Common myeloid progenitor, CD34-positive (primary cell): ENCODE results near the gene TLR8.

Experiments
- CTCF ChIA-PET: fragments of 350-600 bp; sonication (Branson Sonifier 250); formaldehyde crosslinking; loops from one replicate; lab custom pipeline; 2021; ENCODE audit warnings: antibody characterized with exemption; lab: Charles Lee
- POLR2A ChIA-PET: fragments of 350-600 bp; sonication (Branson Sonifier 250); formaldehyde crosslinking; loops from one replicate; lab custom pipeline; 2021; ENCODE audit warnings: antibody characterized with exemption; lab: Charles Lee
- DNase-seq, 3 donors: peaks; one replicate each; pipeline versions ENCODE4 v3.0.0 to v3.0.0-alpha.2; 2013
- H3K27ac ChIP-seq, 2 experiments: 1 replicate in 1 of 2; 2 replicates in 1 of 2; pipeline ENCODE4 v1.7.0; 2013; ENCODE audit warnings: inconsistent platforms in 2 of 2, low read length in 2 of 2, mild to moderate bottlenecking in 2 of 2, low read depth in 1 of 2, moderate library complexity in 1 of 2; ENCODE audit not compliant: severe bottlenecking in 2 of 2, insufficient read depth in 1 of 2, poor library complexity in 1 of 2
- H3K27me3 ChIP-seq, 5 experiments: replicated peaks in 2 of 5; 1 replicate in 3 of 5; 2 replicates in 2 of 5; pipeline versions ENCODE4 v1.6.1 to v1.7.0; 2013; ENCODE audit warnings: low read length in 4 of 5, mild to moderate bottlenecking in 2 of 5, moderate library complexity in 2 of 5, inconsistent platforms in 1 of 5; ENCODE audit not compliant: insufficient read depth in 5 of 5, control insufficient read depth in 4 of 5
- H3K36me3 ChIP-seq, 4 experiments: 1 replicate in 2 of 4; 2 replicates in 2 of 4; pipeline versions ENCODE4 v1.6.1 to v1.7.0; 2013; ENCODE audit warnings: low read length in 3 of 4, control low read depth in 1 of 4, mild to moderate bottlenecking in 1 of 4; ENCODE audit not compliant: control insufficient read depth in 4 of 4, insufficient read depth in 4 of 4
- H3K4me1 ChIP-seq, 4 experiments: 1 replicate in 3 of 4; 2 replicates in 1 of 4; pipeline versions ENCODE4 v1.6.1 to v1.7.1; 2013; ENCODE audit warnings: low read length in 3 of 4, mild to moderate bottlenecking in 3 of 4, control low read depth in 1 of 4, inconsistent platforms in 1 of 4, moderate library complexity in 1 of 4; ENCODE audit not compliant: control insufficient read depth in 4 of 4, insufficient read depth in 4 of 4; ENCODE audit errors: control extremely low read depth in 1 of 4
- H3K4me3 ChIP-seq, 7 experiments: 1 replicate in 4 of 7; 2 replicates in 3 of 7; pipeline versions ENCODE4 v1.5.1 to v1.7.0; 2013; ENCODE audit warnings: mild to moderate bottlenecking in 7 of 7, low read length in 6 of 7, moderate library complexity in 6 of 7, inconsistent platforms in 2 of 7, low read depth in 2 of 7, control low read depth in 1 of 7; ENCODE audit not compliant: insufficient read depth in 4 of 7, control insufficient read depth in 1 of 7; ENCODE audit errors: extremely low read depth in 1 of 7
- H3K9me3 ChIP-seq, 5 experiments: 1 replicate in 4 of 5; 2 replicates in 1 of 5; pipeline versions ENCODE4 v1.6.1 to v1.7.1; 2013; ENCODE audit warnings: low read length in 4 of 5, mild to moderate bottlenecking in 2 of 5, inconsistent platforms in 1 of 5, low read depth in 1 of 5, moderate library complexity in 1 of 5; ENCODE audit not compliant: control insufficient read depth in 4 of 5, insufficient read depth in 2 of 5; ENCODE audit errors: control extremely low read depth in 1 of 5
- WGBS: methylation state at CpG from one replicate; pipeline ENCODE4 v1.1.5; 2013; ENCODE audit not compliant: insufficient coverage; 5-methylcytosine and 5-hydroxymethylcytosine counted together

Gene TLR8

DNA sequence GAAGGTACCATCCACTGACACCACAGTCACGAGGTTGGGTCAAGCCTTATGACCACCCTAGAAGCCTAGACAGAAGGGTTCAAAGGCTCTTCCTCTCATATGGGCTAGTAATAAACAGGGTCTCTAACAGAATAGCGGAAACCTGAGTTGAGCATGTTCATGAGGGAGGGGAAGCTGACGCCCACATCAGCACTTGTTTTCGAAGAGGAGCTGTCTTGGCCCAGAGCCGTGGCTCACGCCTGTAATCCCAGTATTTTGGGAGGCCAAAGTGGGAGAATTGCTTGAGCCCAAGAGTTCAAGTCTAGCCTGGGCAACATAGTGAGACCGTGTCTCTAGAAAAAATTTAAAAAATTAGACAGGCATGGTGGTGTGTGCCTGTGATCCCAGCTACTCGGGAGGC is 47.0 kb downstream of the TLR8 start:
- H3K4me3 ChIP-seq = no peak overlapping the region
- no peak overlapping the region for H3K27ac ChIP-seq
- H3K27me3 ChIP-seq = peaks cover 0 to 6% (median 0%) of the 10 kb centered on the region in 5 experiments
- peaks cover 24 to 76% (median 60%) of the 10 kb centered on the region in 4 experiments for H3K4me1 ChIP-seq
- no peaks in the 10 kb centered on the region for H3K36me3 ChIP-seq
- ChIA-PET POLR2A (no interaction called here), CTCF (no interaction called here)
- DNase-seq = no peak
- H3K9me3 ChIP-seq = no peaks in the 10 kb centered on the region
- WGBS = 88% methylated on average over 8 of the region's 8 CpGs

GRCh38 chrX:12954376-12954775 is 48.0 kb downstream of the TLR8 start:
- H3K27ac ChIP-seq = no peak overlapping the region
- CTCF ChIA-PET = interaction anchor here (1.3 to 4.3 kb wide), 2 partner anchors 17 to 24 kb away, joined by 4 to 50 read pairs; partner anchors contain the start of gene TMSB4X
- POLR2A ChIA-PET = no interaction called here
- H3K27me3 ChIP-seq = peaks cover 0 to 1% (median 0%) of the 10 kb centered on the region in 5 experiments
- whole genome bisulfite sequencing = 90% methylated on average over 4 of the region's 9 CpGs
- H3K9me3 ChIP-seq = no peaks in the 10 kb centered on the region
- DNase-seq = no peak
- peak overlapping the region in 1 of 7 experiments; percentile 30 for H3K4me3 ChIP-seq
- no peaks in the 10 kb centered on the region for H3K36me3 ChIP-seq
- H3K4me1 ChIP-seq = peaks cover 23 to 79% (median 63%) of the 10 kb centered on the region in 4 experiments

GRCh38 chrX:12954981-12955380 is 48.6 kb downstream of the TLR8 start:
- H3K9me3 ChIP-seq = no peaks in the 10 kb centered on the region
- WGBS = 55% methylated on average over 4 of the region's 4 CpGs
- H3K27ac ChIP-seq = peak overlapping the region in 1 of 2 experiments; percentile 87
- peaks cover 21 to 75% (median 62%) of the 10 kb centered on the region in 4 experiments for H3K4me1 ChIP-seq
- peak overlapping the region in 1 of 7 experiments; percentile 30 for H3K4me3 ChIP-seq
- POLR2A ChIA-PET = interaction anchor here (4.1 kb wide), 1 partner anchor 20 kb away, joined by 31 read pairs; the partner anchor contains the start of gene TMSB4X
- H3K36me3 ChIP-seq = no peaks in the 10 kb centered on the region
- DNase-seq = peak in 2 of 3 donors; percentile 36 to 51
- CTCF ChIA-PET = interaction anchor here (1.3 to 4.5 kb wide), 3 partner anchors 8 to 23 kb away, joined by 4 to 50 read pairs (median 16); partner anchors contain the start of gene TMSB4X
- no peaks in the 10 kb centered on the region for H3K27me3 ChIP-seq

DNA sequence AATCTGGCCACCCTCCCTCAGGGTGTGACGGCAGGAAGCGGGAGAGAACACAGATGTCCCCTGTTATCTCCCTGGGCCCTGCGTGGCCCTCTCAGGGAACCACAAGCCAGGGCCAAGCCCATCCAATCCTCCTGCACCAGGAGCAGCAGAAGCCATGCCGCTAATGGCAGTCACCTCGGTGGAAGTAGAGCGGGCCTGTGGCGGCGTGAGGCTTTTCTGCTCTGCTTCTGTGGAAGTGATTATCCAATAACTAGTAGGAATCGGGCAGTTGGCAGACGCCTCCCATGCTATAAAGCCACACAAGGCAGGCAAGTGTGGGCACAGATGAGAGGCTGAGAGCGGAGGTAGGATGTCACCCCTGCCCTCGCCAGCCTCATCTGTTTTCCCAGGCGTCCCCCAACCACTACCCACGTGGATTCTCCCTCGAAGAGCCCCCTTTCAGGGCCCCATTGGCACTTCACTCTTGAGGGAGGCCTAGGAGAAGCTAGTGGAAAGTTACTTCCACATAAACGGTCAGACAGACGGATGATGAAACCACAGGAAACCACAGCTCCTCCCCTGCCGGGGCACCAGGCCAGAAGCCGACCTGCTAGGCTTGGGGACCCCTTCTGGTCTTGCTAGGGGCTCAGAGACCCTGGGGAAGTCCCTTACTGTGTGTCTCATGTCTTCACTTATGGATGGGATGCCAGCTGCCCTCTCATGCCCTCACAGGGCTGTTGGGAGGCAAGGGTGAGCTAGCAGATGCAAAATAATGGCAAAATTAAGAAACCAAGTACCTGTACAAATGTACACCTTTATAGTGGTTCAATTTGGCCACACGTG is 49.7 kb downstream of the TLR8 start:
- H3K27ac ChIP-seq = peak overlapping the region; percentile 51 to 87
- peak; percentile 82 to 97 (median 96) for DNase-seq
- H3K4me3 ChIP-seq = peak overlapping the region in 6 of 7 experiments; percentile 21 to 59 (median 49)
- H3K36me3 ChIP-seq = no peaks in the 10 kb centered on the region
- peaks cover 25 to 72% (median 58%) of the 10 kb centered on the region in 4 experiments for H3K4me1 ChIP-seq
- no peaks in the 10 kb centered on the region for H3K27me3 ChIP-seq
- H3K9me3 ChIP-seq = no peaks in the 10 kb centered on the region
- CTCF ChIA-PET = interaction anchor here (1.1 to 4.5 kb wide), 4 partner anchors 9 to 22 kb away, joined by 3 to 50 read pairs (median 10); partner anchors contain the start of gene TMSB4X
- POLR2A ChIA-PET = interaction anchor here (0.5 to 4.1 kb wide), 5 partner anchors 9 to 299 kb away, joined by 3 to 31 read pairs (median 4); partner anchors contain the start of gene TMSB4X
- 26% methylated on average over 14 of the region's 20 CpGs for WGBS

DNA sequence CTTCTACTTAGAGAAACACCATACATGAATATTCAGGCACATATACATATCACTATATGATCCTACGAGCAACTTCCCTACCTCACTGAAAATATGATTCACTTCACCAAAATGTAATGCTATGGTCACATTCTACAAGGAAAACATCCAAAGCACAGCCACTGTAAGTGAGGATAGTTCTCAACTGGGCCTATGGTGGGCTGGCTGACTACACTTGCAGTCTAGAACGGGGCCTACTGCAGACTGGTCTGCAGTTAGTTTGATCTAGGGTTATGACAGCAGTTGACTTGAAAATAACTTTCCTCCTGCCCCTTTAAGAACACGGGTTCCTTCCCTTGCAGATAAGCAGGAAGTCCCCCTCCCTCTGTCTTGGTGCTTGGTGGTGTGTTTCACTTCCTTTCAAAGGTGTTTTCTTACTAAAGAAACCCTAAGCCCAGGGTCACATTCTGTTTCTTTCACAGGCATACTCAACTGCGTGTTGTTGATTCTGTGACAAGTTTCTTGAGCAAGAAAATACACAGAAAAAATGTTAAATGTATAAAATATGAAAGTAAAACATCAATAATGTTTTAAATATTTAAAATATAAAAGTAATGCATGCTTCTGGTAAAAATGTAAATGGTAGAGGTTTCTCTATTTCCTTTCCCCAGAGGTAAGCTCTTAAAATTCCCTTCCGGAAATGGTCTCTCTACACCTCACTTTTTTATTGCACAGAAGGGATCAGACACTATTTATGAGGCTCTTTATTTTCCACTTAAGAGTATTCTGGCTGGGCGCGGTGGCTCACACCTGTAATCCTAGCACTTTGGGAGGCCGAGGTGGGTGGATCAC is 50.5 kb downstream of the TLR8 start:
- ChIA-PET POLR2A (interaction anchor here (0.5 to 4.1 kb wide), 7 partner anchors 10 to 298 kb away, joined by 3 to 31 read pairs (median 4); partner anchors contain the start of gene TMSB4X), CTCF (interaction anchor here (1.1 to 4.5 kb wide), 4 partner anchors 10 to 21 kb away, joined by 3 to 50 read pairs (median 10); partner anchors contain the start of gene TMSB4X)
- peak overlapping the region in 6 of 7 experiments; percentile 21 to 59 (median 49) for H3K4me3 ChIP-seq
- H3K4me1 ChIP-seq = peaks cover 26 to 72% (median 59%) of the 10 kb centered on the region in 4 experiments
- no peaks in the 10 kb centered on the region for H3K9me3 ChIP-seq
- no peaks in the 10 kb centered on the region for H3K36me3 ChIP-seq
- 70% methylated on average over 5 of the region's 8 CpGs for WGBS
- DNase-seq = peak; percentile 71 to 92 (median 87)
- peaks cover 0 to 3% (median 0%) of the 10 kb centered on the region in 5 experiments for H3K27me3 ChIP-seq
- peak overlapping the region; percentile 51 to 87 for H3K27ac ChIP-seq

DNA sequence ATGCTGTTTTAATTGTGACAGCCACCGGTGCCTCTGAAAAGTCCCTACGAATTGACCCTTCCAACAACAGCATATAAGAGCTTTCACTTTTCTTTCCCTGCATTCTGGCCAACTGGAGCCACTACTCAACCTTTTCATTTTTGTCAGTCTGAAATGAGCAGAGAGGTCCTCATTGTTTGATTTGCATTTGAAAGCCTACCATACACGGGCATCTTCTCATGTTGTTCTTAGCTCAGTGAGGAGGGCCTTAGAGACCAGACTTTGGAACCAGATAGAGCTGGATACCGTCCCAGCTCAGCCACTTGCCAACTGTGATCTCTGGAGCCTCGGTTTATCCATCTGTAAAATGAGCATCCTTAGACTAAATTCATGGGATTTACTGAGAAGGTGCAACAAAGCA is 51.6 kb downstream of the TLR8 start:
- H3K4me3 ChIP-seq = peak overlapping the region in 1 of 7 experiments; percentile 6
- WGBS = 74% methylated on average over 4 of the region's 5 CpGs

More for the DNA sequence above, 51.6 kb downstream of the TLR8 start:
- Histone ChIP-seq H3K27me3 (peaks cover 0 to 3% (median 0%) of the 10 kb centered on the region in 5 experiments), H3K27ac (peak overlapping the region in 1 of 2 experiments; percentile 43), H3K4me1 (peaks cover 26 to 74% (median 61%) of the 10 kb centered on the region in 4 experiments), H3K9me3 (peaks cover 0 to 2% (median 0%) of the 10 kb centered on the region in 5 experiments), H3K36me3 (no peaks in the 10 kb centered on the region)
- ChIA-PET CTCF (interaction anchor here (1.9 to 4.5 kb wide), 3 partner anchors 9 to 14 kb away, joined by 5 to 50 read pairs (median 16); partner anchors contain the start of gene TMSB4X), POLR2A (interaction anchor here (4.1 kb wide), 1 partner anchor 17 kb away, joined by 31 read pairs; the partner anchor contains the start of gene TMSB4X)
- DNase-seq = no peak
